HEK293T (cell line): Measurements from ENCODE around the gene FZD7.

Experiments used
- CTCF ChIA-PET: fragments of 350-600 bp; formaldehyde crosslinking; extraction: SDS; loops from one replicate; lab custom pipeline; 2021; ENCODE audit warnings: antibody characterized with exemption, inconsistent platforms; lab: Yijun Ruan, JAX
- POLR2A ChIA-PET: fragments of 350-600 bp; formaldehyde crosslinking; extraction: SDS; loops from one replicate; lab custom pipeline; 2020; ENCODE audit warnings: antibody characterized with exemption, inconsistent platforms; lab: Yijun Ruan, JAX
- DNase-seq: peaks from one replicate; pipeline ENCODE4 v3.0.0; 2012; ENCODE audit warnings: mixed read lengths; ENCODE audit errors: extremely low spot score
- ARNT ChIP-seq: fragments of 450-650 bp; IDR thresholded peaks from 2 replicates; pipeline ENCODE4 v1.6.1; 2017; ENCODE audit warnings: mild to moderate bottlenecking
- BHLHE40 ChIP-seq: fragments of 450-650 bp; IDR thresholded peaks from 2 replicates; pipeline ENCODE4 v1.6.1; 2016; ENCODE audit warnings: mild to moderate bottlenecking, moderate library complexity, borderline replicate concordance
- CTBP1 ChIP-seq: fragments of 450-650 bp; IDR thresholded peaks from 2 replicates; pipeline ENCODE4 v1.6.1; 2016; ENCODE audit warnings: borderline replicate concordance
- ELF4 ChIP-seq: fragments of 450-650 bp; IDR thresholded peaks from 2 replicates; pipeline ENCODE4 v1.6.1; 2017; ENCODE audit warnings: antibody characterized with exemption
- FOXA1 ChIP-seq: fragments of 450-650 bp; IDR thresholded peaks from 2 replicates; pipeline ENCODE4 v1.6.1; 2016; ENCODE audit warnings: mild to moderate bottlenecking
- FOXK2 ChIP-seq: fragments of 450-650 bp; IDR thresholded peaks from 2 replicates; pipeline ENCODE4 v1.6.1; 2016; ENCODE audit warnings: mild to moderate bottlenecking
- FOXM1 ChIP-seq: fragments of 450-650 bp; IDR thresholded peaks from 2 replicates; pipeline ENCODE4 v1.6.1; 2017; ENCODE audit warnings: mild to moderate bottlenecking, borderline replicate concordance
- HDGF ChIP-seq: fragments of 450-650 bp; IDR thresholded peaks from 2 replicates; pipeline ENCODE4 v1.6.1; 2017; ENCODE audit warnings: antibody characterized with exemption, borderline replicate concordance
- L3MBTL2 ChIP-seq: fragments of 450-650 bp; conservative IDR thresholded peaks from 2 replicates; pipeline ENCODE4 v1.6.1; 2016; ENCODE audit warnings: mild to moderate bottlenecking
- LEF1 ChIP-seq: fragments of 450-650 bp; IDR thresholded peaks from 2 replicates; pipeline ENCODE4 v1.6.1; 2017; ENCODE audit warnings: mild to moderate bottlenecking, borderline replicate concordance
- NFRKB ChIP-seq: fragments of 450-650 bp; IDR thresholded peaks from 2 replicates; pipeline ENCODE4 v1.6.1; 2016; ENCODE audit warnings: mild to moderate bottlenecking, moderate library complexity
- PKNOX1 ChIP-seq: fragments of 450-650 bp; IDR thresholded peaks from 2 replicates; pipeline ENCODE4 v1.6.1; 2016
- SP1 ChIP-seq: fragments of 450-650 bp; IDR thresholded peaks from 2 replicates; pipeline ENCODE4 v1.6.1; 2017
- SUZ12 ChIP-seq: fragments of 450-650 bp; IDR thresholded peaks from 2 replicates; pipeline ENCODE4 v1.6.1; 2016; ENCODE audit warnings: mild to moderate bottlenecking
- TARDBP ChIP-seq: fragments of 450-650 bp; IDR thresholded peaks from 2 replicates; pipeline ENCODE4 v1.6.1; 2016
- ZNF384 ChIP-seq: fragments of 450-650 bp; IDR thresholded peaks from 2 replicates; pipeline ENCODE4 v1.6.1; 2016

Gene FZD7

GRCh38 chr2:202007983-202008354 is 25.7 kb upstream of the FZD7 start:
- ChIA-PET CTCF (no interaction called here), POLR2A (no interaction called here)
- TF ChIP-seq FOXK2, result no peak
- DNase-seq, result no peak

DNA sequence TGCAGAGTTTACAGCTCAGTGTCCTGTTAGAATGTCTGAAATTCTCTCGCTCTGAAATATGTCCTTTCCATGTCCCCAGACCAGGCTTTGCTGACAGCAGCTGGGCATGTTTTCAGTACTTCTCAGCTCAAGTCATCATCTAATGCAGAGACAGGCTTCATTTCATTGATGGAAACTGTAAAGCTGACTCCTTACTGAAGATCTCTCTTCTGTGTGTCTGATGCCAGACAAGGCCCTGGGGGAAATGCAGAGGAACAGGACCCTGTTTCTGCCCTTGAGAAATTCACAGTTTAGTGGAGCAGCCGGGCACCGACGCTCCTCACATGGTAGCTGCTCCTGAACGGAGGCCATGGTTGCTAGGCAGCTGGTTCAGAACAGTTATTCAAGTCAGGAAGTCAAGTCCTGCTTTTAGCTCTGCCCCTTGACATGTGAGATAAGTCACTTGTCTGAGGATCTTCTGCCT is 24.6 kb upstream of the FZD7 start:
- ChIA-PET POLR2A (interaction anchor here (0.6 kb wide), 1 partner anchor 52 kb away, joined by 4 read pairs; no protein-coding TSS in a partner anchor), CTCF (interaction anchor here (0.8 kb wide), 1 partner anchor 213 kb away, joined by 3 read pairs; no protein-coding TSS in a partner anchor)
- TF ChIP-seq FOXK2, result no peak
- TF ChIP-seq L3MBTL2, result no peak
- no peak for TF ChIP-seq TARDBP
- no peak for TF ChIP-seq HDGF
- no peak for DNase-seq

GRCh38 chr2:202009581-202009980 is 24.1 kb upstream of the FZD7 start:
- ChIA-PET CTCF (no interaction called here), POLR2A (interaction anchor here (0.6 kb wide), 1 partner anchor 52 kb away, joined by 4 read pairs; no protein-coding TSS in a partner anchor)
- TF ChIP-seq HDGF, result no peak
- TF ChIP-seq BHLHE40, result no peak
- no peak for TF ChIP-seq LEF1
- TF ChIP-seq ELF4, result no peak
- no peak for TF ChIP-seq SUZ12
- no peak for TF ChIP-seq ZNF384
- no peak for TF ChIP-seq PKNOX1
- TF ChIP-seq L3MBTL2, result no peak
- no peak for TF ChIP-seq ARNT
- TF ChIP-seq NFRKB, result no peak
- TF ChIP-seq FOXK2, result no peak
- TF ChIP-seq TARDBP, result no peak
- no peak for TF ChIP-seq FOXA1
- no peak for TF ChIP-seq FOXM1
- TF ChIP-seq CTBP1, result no peak
- no peak for DNase-seq

- POLR2A ChIA-PET, result interaction anchor here (1.1 kb wide), 2 partner anchors 9 to 234 kb away, joined by 3 read pairs; partner anchors contain the start of gene ALS2
- CTCF ChIA-PET, result no interaction called here
These were observed 19.3 kb upstream of the FZD7 start for GRCh38 chr2:202014318-202014717.

DNA sequence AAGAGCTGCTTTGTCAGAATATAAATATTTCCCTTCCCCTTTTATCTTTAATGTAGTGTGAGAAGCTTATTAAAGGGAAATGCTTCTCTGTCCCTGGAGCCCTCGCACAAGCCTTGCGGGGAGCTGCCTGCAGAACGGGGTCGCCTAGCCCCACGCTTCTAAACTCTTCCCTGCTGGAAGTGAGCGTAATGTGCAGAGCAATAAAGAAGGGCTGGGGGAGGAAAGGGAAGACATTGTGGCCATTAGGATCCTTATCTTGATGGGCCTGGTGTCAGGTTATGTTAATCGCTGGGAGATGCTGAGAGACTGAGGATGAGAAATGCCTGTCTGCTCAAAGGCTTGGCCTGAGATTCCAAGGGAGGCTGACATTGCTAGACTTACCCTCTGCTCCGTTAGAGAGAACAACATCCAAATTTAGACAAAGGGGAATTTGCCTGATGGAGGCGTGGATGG is 18.9 kb upstream of the FZD7 start:
- DNase-seq, result peak; percentile 26
- no peak for TF ChIP-seq PKNOX1
- no peak for TF ChIP-seq FOXK2
- TF ChIP-seq FOXM1, result no peak
- no peak for TF ChIP-seq HDGF
- TF ChIP-seq SUZ12, result no peak
- TF ChIP-seq NFRKB, result no peak
- ChIA-PET POLR2A (interaction anchor here (1.1 kb wide), 2 partner anchors 9 to 234 kb away, joined by 3 read pairs; partner anchors contain the start of gene ALS2), CTCF (interaction anchor here (0.6 kb wide), 1 partner anchor 29 kb away, joined by 3 read pairs; no protein-coding TSS in a partner anchor)

More at GRCh38 chr2:202014318-202014717, 19.3 kb upstream of the FZD7 start:
- DNase-seq, result no peak
- no peak for TF ChIP-seq LEF1
- TF ChIP-seq TARDBP, result no peak
- TF ChIP-seq FOXM1, result no peak
- no peak for TF ChIP-seq L3MBTL2
- TF ChIP-seq ELF4, result no peak
- TF ChIP-seq ZNF384, result no peak
- no peak for TF ChIP-seq BHLHE40
- TF ChIP-seq SUZ12, result no peak
- no peak for TF ChIP-seq HDGF
- TF ChIP-seq FOXA1, result no peak
- no peak for TF ChIP-seq CTBP1
- TF ChIP-seq ARNT, result no peak
- no peak for TF ChIP-seq PKNOX1
- TF ChIP-seq SP1, result no peak
- no peak for TF ChIP-seq FOXK2
- no peak for TF ChIP-seq NFRKB

DNA sequence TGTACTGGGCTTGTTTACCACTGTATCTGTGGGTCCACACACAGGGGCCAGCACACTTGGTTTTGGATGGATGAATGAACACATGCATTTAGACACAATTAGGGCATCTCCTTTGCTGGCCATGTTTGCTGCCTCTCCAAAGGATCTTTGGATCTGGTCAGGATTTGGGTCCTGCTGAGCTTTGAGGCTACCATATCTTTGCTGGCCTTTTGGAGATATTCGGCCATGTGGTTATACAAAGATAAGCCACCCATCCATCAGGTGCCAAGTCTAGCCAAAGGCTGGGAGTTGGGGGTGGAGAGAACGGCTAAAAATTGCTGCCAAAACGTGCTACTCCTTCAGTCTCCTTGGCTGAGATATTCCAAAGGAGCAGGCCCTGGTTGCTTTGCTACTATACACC is 18.2 kb upstream of the FZD7 start:
- no peak for DNase-seq
- ChIA-PET CTCF (no interaction called here), POLR2A (no interaction called here)
- TF ChIP-seq NFRKB (no peak), BHLHE40 (no peak), HDGF (no peak), FOXK2 (no peak), CTBP1 (no peak), L3MBTL2 (no peak), ELF4 (no peak), ARNT (no peak), LEF1 (no peak)
